ENCODE data around the gene LY6G5C. TPM values are rescaled to one million over a fixed set of nuclear protein-coding genes. Genes with fewer than 3 reads are reported as not detected.

Gene LY6G5C
- total and polyA plus RNA-seq, 2 experiments from 2014 or later = 2.1 TPM; not detected in 1

DNA sequence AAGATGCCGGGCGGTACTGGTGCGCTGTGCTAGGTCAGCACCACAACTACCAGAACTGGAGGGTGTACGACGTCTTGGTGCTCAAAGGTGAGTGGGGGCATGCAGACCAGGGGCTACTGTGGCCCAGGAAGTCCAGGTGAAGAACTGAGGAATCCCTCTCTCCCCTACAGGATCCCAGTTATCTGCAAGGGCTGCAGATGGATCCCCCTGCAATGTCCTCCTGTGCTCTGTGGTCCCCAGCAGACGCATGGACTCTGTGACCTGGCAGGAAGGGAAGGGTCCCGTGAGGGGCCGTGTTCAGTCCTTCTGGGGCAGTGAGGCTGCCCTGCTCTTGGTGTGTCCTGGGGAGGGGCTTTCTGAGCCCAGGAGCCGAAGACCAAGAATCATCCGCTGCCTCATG lies 26.8 kb upstream of the LY6G5C start (continued):
- TF ChIP-seq CREB1 (CRISPR knock-in tag; IDR thresholded peaks at IDR 0.05; ENCODE audit: low read depth) = no peak
- TF ChIP-seq, protein P1, sequence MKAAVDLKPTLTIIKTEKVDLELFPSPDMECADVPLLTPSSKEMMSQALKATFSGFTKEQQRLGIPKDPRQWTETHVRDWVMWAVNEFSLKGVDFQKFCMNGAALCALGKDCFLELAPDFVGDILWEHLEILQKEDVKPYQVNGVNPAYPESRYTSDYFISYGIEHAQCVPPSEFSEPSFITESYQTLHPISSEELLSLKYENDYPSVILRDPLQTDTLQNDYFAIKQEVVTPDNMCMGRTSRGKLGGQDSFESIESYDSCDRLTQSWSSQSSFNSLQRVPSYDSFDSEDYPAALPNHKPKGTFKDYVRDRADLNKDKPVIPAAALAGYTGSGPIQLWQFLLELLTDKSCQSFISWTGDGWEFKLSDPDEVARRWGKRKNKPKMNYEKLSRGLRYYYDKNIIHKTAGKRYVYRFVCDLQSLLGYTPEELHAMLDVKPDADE (IDR thresholded peaks at IDR 0.05) = no peak

DNA sequence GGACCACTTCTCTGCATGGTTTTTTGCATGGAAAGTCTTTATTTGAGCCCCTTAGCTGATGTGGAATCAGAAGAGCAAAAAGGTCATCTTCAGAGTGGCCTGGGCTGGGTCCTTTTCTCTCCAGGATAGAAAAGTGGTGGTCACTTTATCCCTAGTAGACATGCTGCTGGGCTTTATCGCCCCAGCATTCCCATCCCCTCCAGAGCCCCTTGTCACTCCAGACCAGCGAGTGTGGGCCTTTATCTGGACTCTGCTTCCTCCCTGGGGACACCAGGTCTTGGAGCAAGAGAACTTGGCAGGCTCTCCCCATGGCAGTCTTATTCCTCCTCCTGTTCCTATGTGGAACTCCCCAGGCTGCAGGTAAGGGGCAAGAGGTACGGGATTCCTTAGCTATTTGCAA lies 25.7 kb upstream of the LY6G5C start, which contains the start of gene LY6G6F:
LY6G6F (plus strand) TSS at position 268 of the 400 bp plus-strand sequence; CDS start at position 309, 41 bp downstream.
- no peak within 1 kb of the TSS for H3K4me3 Mint-ChIP-seq
- peaks cover 5% of the 10 kb centered on the region; the same call in 1 of the 2 replicates for H3K4me1 ChIP-seq (ENCODE audit: insufficient read depth)
- no peak within 1 kb of the TSS for H3K27ac ChIP-seq (ENCODE audit: low read depth)
- H3K27ac Mint-ChIP-seq = no peak within 1 kb of the TSS
- H3K36me3 ChIP-seq (ENCODE audit: insufficient read depth) = no peaks in the 10 kb centered on the region
- no peak within 1 kb of the TSS for H3K4me2 ChIP-seq
- peaks cover 7% of the 10 kb centered on the region; the same call in 1 of the 2 replicates for H3K79me2 ChIP-seq (replicated peaks; ENCODE audit: insufficient read depth)
- no peak within 1 kb of the TSS for H3K4me3 ChIP-seq
- H3K9me2 ChIP-seq (ENCODE audit: insufficient read depth) = no peaks in the 10 kb centered on the region
- H2AFZ ChIP-seq = no peak within 1 kb of the TSS
- no peaks in the 10 kb centered on the region for H3K9me3 Mint-ChIP-seq
- peaks cover 3% of the 10 kb centered on the region; the same call in 1 of the 2 replicates for H3F3A ChIP-seq (replicated peaks; ENCODE audit: low read depth)
- no peak for ATAC-seq
- no peaks in the 10 kb centered on the region for H3K27me3 ChIP-seq (ENCODE audit: insufficient read depth)
- no peaks in the 10 kb centered on the region for H4K20me1 ChIP-seq (replicated peaks; ENCODE audit: insufficient read depth)
- peaks cover 11% of the 10 kb centered on the region for H3K4me1 Mint-ChIP-seq
- peaks cover 14% of the 10 kb centered on the region for H3K27me3 Mint-ChIP-seq (ENCODE audit: insufficient read depth, low read depth, poor library complexity)
- no peaks in the 10 kb centered on the region; the same call in 2 of the 3 replicates for H3K36me3 Mint-ChIP-seq (ENCODE audit: low read depth)
- no peak for DNase-seq (ENCODE audit: low spot score)
- TF ChIP-seq POLR2AphosphoS5 (IDR thresholded peaks at IDR 0.05; ENCODE audit: low read depth) = no peak
- TF ChIP-seq, protein P2, sequence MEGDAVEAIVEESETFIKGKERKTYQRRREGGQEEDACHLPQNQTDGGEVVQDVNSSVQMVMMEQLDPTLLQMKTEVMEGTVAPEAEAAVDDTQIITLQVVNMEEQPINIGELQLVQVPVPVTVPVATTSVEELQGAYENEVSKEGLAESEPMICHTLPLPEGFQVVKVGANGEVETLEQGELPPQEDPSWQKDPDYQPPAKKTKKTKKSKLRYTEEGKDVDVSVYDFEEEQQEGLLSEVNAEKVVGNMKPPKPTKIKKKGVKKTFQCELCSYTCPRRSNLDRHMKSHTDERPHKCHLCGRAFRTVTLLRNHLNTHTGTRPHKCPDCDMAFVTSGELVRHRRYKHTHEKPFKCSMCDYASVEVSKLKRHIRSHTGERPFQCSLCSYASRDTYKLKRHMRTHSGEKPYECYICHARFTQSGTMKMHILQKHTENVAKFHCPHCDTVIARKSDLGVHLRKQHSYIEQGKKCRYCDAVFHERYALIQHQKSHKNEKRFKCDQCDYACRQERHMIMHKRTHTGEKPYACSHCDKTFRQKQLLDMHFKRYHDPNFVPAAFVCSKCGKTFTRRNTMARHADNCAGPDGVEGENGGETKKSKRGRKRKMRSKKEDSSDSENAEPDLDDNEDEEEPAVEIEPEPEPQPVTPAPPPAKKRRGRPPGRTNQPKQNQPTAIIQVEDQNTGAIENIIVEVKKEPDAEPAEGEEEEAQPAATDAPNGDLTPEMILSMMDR (conservative IDR thresholded peaks at IDR 0.05; ENCODE audit: low read depth in 2 of 2) = no peak
- no peak for TF ChIP-seq STAT1 (IDR thresholded peaks at IDR 0.05; ENCODE audit: unreplicated experiment)
- TF ChIP-seq EZH2phosphoT487 (IDR thresholded peaks at IDR 0.05; ENCODE audit: unreplicated experiment) = no peak
- TF ChIP-seq, protein P3, sequence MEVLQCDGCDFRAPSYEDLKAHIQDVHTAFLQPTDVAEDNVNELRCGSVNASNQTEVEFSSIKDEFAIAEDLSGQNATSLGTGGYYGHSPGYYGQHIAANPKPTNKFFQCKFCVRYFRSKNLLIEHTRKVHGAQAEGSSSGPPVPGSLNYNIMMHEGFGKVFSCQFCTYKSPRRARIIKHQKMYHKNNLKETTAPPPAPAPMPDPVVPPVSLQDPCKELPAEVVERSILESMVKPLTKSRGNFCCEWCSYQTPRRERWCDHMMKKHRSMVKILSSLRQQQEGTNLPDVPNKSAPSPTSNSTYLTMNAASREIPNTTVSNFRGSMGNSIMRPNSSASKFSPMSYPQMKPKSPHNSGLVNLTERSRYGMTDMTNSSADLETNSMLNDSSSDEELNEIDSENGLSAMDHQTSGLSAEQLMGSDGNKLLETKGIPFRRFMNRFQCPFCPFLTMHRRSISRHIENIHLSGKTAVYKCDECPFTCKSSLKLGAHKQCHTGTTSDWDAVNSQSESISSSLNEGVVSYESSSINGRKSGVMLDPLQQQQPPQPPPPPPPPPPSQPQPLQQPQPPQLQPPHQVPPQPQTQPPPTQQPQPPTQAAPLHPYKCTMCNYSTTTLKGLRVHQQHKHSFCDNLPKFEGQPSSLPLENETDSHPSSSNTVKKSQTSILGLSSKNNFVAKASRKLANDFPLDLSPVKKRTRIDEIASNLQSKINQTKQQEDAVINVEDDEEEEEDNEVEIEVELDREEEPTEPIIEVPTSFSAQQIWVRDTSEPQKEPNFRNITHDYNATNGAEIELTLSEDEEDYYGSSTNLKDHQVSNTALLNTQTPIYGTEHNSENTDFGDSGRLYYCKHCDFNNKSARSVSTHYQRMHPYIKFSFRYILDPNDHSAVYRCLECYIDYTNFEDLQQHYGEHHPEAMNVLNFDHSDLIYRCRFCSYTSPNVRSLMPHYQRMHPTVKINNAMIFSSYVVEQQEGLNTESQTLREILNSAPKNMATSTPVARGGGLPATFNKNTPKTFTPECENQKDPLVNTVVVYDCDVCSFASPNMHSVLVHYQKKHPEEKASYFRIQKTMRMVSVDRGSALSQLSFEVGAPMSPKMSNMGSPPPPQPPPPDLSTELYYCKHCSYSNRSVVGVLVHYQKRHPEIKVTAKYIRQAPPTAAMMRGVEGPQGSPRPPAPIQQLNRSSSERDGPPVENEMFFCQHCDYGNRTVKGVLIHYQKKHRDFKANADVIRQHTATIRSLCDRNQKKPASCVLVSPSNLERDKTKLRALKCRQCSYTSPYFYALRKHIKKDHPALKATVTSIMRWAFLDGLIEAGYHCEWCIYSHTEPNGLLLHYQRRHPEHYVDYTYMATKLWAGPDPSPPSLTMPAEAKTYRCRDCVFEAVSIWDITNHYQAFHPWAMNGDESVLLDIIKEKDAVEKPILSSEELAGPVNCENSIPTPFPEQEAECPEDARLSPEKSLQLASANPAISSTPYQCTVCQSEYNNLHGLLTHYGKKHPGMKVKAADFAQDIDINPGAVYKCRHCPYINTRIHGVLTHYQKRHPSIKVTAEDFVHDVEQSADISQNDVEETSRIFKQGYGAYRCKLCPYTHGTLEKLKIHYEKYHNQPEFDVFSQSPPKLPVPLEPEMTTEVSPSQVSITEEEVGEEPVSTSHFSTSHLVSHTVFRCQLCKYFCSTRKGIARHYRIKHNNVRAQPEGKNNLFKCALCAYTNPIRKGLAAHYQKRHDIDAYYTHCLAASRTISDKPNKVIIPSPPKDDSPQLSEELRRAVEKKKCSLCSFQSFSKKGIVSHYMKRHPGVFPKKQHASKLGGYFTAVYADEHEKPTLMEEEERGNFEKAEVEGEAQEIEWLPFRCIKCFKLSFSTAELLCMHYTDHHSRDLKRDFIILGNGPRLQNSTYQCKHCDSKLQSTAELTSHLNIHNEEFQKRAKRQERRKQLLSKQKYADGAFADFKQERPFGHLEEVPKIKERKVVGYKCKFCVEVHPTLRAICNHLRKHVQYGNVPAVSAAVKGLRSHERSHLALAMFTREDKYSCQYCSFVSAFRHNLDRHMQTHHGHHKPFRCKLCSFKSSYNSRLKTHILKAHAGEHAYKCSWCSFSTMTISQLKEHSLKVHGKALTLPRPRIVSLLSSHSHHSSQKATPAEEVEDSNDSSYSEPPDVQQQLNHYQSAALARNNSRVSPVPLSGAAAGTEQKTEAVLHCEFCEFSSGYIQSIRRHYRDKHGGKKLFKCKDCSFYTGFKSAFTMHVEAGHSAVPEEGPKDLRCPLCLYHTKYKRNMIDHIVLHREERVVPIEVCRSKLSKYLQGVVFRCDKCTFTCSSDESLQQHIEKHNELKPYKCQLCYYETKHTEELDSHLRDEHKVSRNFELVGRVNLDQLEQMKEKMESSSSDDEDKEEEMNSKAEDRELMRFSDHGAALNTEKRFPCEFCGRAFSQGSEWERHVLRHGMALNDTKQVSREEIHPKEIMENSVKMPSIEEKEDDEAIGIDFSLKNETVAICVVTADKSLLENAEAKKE (CRISPR knock-in tag; IDR thresholded peaks at IDR 0.05) = no peak
- TF ChIP-seq, protein P1 (IDR thresholded peaks at IDR 0.05) = no peak
- TF ChIP-seq CREB1 (CRISPR knock-in tag; IDR thresholded peaks at IDR 0.05; ENCODE audit: low read depth) = no peak
- TF ChIP-seq NANOG (IDR thresholded peaks at IDR 0.05; ENCODE audit: borderline replicate concordance) = no peak
- TF ChIP-seq JUNB (IDR thresholded peaks at IDR 0.05; ENCODE audit: unreplicated experiment) = no peak
- no peak for TF ChIP-seq ZNF114 (CRISPR knock-in tag; IDR thresholded peaks at IDR 0.05)
- TF ChIP-seq, protein P4, sequence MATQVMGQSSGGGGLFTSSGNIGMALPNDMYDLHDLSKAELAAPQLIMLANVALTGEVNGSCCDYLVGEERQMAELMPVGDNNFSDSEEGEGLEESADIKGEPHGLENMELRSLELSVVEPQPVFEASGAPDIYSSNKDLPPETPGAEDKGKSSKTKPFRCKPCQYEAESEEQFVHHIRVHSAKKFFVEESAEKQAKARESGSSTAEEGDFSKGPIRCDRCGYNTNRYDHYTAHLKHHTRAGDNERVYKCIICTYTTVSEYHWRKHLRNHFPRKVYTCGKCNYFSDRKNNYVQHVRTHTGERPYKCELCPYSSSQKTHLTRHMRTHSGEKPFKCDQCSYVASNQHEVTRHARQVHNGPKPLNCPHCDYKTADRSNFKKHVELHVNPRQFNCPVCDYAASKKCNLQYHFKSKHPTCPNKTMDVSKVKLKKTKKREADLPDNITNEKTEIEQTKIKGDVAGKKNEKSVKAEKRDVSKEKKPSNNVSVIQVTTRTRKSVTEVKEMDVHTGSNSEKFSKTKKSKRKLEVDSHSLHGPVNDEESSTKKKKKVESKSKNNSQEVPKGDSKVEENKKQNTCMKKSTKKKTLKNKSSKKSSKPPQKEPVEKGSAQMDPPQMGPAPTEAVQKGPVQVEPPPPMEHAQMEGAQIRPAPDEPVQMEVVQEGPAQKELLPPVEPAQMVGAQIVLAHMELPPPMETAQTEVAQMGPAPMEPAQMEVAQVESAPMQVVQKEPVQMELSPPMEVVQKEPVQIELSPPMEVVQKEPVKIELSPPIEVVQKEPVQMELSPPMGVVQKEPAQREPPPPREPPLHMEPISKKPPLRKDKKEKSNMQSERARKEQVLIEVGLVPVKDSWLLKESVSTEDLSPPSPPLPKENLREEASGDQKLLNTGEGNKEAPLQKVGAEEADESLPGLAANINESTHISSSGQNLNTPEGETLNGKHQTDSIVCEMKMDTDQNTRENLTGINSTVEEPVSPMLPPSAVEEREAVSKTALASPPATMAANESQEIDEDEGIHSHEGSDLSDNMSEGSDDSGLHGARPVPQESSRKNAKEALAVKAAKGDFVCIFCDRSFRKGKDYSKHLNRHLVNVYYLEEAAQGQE (IDR thresholded peaks at IDR 0.05; ENCODE audit: unreplicated experiment) = no peak

All from GM23338 (cell line).